Measurements from ENCODE around the gene DPP8. TPM values are rescaled to one million over a fixed set of nuclear protein-coding genes. Genes with fewer than 3 reads are reported as not detected.

Gene DPP8
- total RNA-seq, 1 experiment from 2014 or later = 25.1 TPM

GRCh38 chr15:65494076-65494475 is 23.4 kb downstream of the DPP8 start:
- Histone ChIP-seq H3K4me1 (replicated peaks; ENCODE audit: insufficient read depth) (no peaks in the 10 kb centered on the region), H4K20me1 (ENCODE audit: insufficient read depth) (no peaks in the 10 kb centered on the region), H3K9me2 (ENCODE audit: insufficient read depth) (no peaks in the 10 kb centered on the region), H3K27me3 (ENCODE audit: insufficient read depth, low read depth) (no peaks in the 10 kb centered on the region), H2AFZ (no peak overlapping the region), H3K27ac (no peak overlapping the region), H3K79me2 (ENCODE audit: low read depth) (no peaks in the 10 kb centered on the region), H3K36me3 (ENCODE audit: low read depth) (0 out of 2 replicates have a peak, but pooled peaks cover 6% of the 10 kb centered on the region), H3K4me2 (no peak overlapping the region), H3K9me3 (ENCODE audit: insufficient read depth, low read depth) (no peaks in the 10 kb centered on the region), H3F3A (ENCODE audit: insufficient read depth, low read depth) (no peaks in the 10 kb centered on the region), H3K4me3 (no peak overlapping the region)
- TF ChIP-seq CTCF (conservative IDR thresholded peaks at IDR 0.05) (no peak), EZH2 (IDR thresholded peaks at IDR 0.05; ENCODE audit: low read depth) (no peak)
- ChIA-PET POLR2A (ENCODE audit: unreplicated experiment) (no interaction called here), CTCF (no interaction called here)
- BruUV-seq (replicated peaks) = no TSS peak
- DNase-seq = no peak
- intact Hi-C loops (cut with micrococcal nuclease; ENCODE audit: unreplicated experiment) = no loop called here

GRCh38 chr15:65484876-65485275 is 32.6 kb downstream of the DPP8 start:
- ChIA-PET CTCF (no interaction called here), POLR2A (ENCODE audit: unreplicated experiment) (no interaction called here)
- H4K20me1 ChIP-seq (ENCODE audit: insufficient read depth) = no peaks in the 10 kb centered on the region; the same call in 1 of the 2 replicates
- H3K27ac ChIP-seq = no peak overlapping the region
- intact Hi-C loops (cut with micrococcal nuclease; ENCODE audit: unreplicated experiment) = no loop called here
- no peak overlapping the region for H3K4me2 ChIP-seq
- H3F3A ChIP-seq (ENCODE audit: insufficient read depth, low read depth) = no peaks in the 10 kb centered on the region
- H3K9me2 ChIP-seq (ENCODE audit: insufficient read depth) = no peaks in the 10 kb centered on the region
- H3K79me2 ChIP-seq (ENCODE audit: low read depth) = no peaks in the 10 kb centered on the region
- H3K4me3 ChIP-seq = no peak overlapping the region
- H2AFZ ChIP-seq = no peak overlapping the region
- no peaks in the 10 kb centered on the region for H3K9me3 ChIP-seq (ENCODE audit: insufficient read depth, low read depth)
- H3K36me3 ChIP-seq (ENCODE audit: low read depth) = peaks cover 5% of the 10 kb centered on the region; the same call in 1 of the 2 replicates
- no TSS peak for BruUV-seq (replicated peaks)
- no peaks in the 10 kb centered on the region for H3K4me1 ChIP-seq (replicated peaks; ENCODE audit: insufficient read depth)
- no peak for DNase-seq
- H3K27me3 ChIP-seq (ENCODE audit: insufficient read depth, low read depth) = no peaks in the 10 kb centered on the region
- TF ChIP-seq CTCF (conservative IDR thresholded peaks at IDR 0.05) (no peak), EZH2 (IDR thresholded peaks at IDR 0.05; ENCODE audit: low read depth) (no peak)

- ChIA-PET CTCF (interaction anchor here (0.6 kb wide), 1 partner anchor 9 kb away, joined by 3 read pairs; no protein-coding TSS in a partner anchor), POLR2A (ENCODE audit: unreplicated experiment) (no interaction called here)
- intact Hi-C loops (cut with micrococcal nuclease; ENCODE audit: unreplicated experiment) = no loop called here
- no peaks in the 10 kb centered on the region; the same call in 1 of the 2 replicates for H3K36me3 ChIP-seq (ENCODE audit: low read depth)
- H3K9me3 ChIP-seq (ENCODE audit: insufficient read depth, low read depth) = no peaks in the 10 kb centered on the region
- H3K9me2 ChIP-seq (ENCODE audit: insufficient read depth) = no peaks in the 10 kb centered on the region
- BruUV-seq (replicated peaks) = no TSS peak
- no peaks in the 10 kb centered on the region for H3F3A ChIP-seq (ENCODE audit: insufficient read depth, low read depth)
- no peak for TF ChIP-seq CTCF (conservative IDR thresholded peaks at IDR 0.05)
- no peak for TF ChIP-seq EZH2 (IDR thresholded peaks at IDR 0.05; ENCODE audit: low read depth)
- H3K4me3 ChIP-seq = no peak overlapping the region
- H3K27ac ChIP-seq = no peak overlapping the region
- H3K27me3 ChIP-seq (ENCODE audit: insufficient read depth, low read depth) = no peaks in the 10 kb centered on the region
- H3K4me2 ChIP-seq = no peak overlapping the region
- DNase-seq = no peak
- H4K20me1 ChIP-seq (ENCODE audit: insufficient read depth) = no peaks in the 10 kb centered on the region
- no peak overlapping the region for H2AFZ ChIP-seq
- no peaks in the 10 kb centered on the region for H3K4me1 ChIP-seq (replicated peaks; ENCODE audit: insufficient read depth)
- H3K79me2 ChIP-seq (ENCODE audit: low read depth) = no peaks in the 10 kb centered on the region
Observed at GRCh38 chr15:65476903-65477302, 40.6 kb downstream of the DPP8 start.

Data from PC-9 (cell line).